Lower lobe of right lung (tissue), 2 donors: Measurements from ENCODE around the gene IRAK3. TPM values are rescaled to one million over a fixed set of nuclear protein-coding genes. Genes with fewer than 3 reads are reported as not detected.

Experiments used
- ATAC-seq, 2 donors: fragments of 200-7000 bp; cut with Tn5 transposase; one replicate each; pipeline ENCODE4 v1.9.1; 2020 to 2022; ENCODE audit warnings: mild to moderate bottlenecking in 2 of 2, moderate library complexity in 2 of 2
- DNase-seq: peaks from one replicate; pipeline ENCODE4 v3.0.0-alpha.2; 2020
- H3K27ac ChIP-seq: fragments of 200-600 bp; one replicate; pipeline ENCODE4 v1.8.0; 2022
- H3K27me3 ChIP-seq: fragments of 200-600 bp; one replicate; pipeline ENCODE4 v1.8.0; 2022; ENCODE audit warnings: low read depth
- H3K36me3 ChIP-seq: fragments of 200-600 bp; one replicate; pipeline ENCODE4 v1.8.0; 2022; ENCODE audit warnings: mild to moderate bottlenecking
- H3K4me1 ChIP-seq: fragments of 200-600 bp; one replicate; pipeline ENCODE4 v1.8.0; 2022
- H3K4me3 ChIP-seq: fragments of 200-600 bp; one replicate; pipeline ENCODE4 v1.8.0; 2022; ENCODE audit warnings: mild to moderate bottlenecking
- H3K9me3 ChIP-seq: fragments of 200-600 bp; one replicate; pipeline ENCODE4 v1.8.0; 2022
- intact Hi-C: fragments of 100-400 bp; cut with DNase I; formaldehyde crosslinking; loops from one replicate; pipeline ENCODE4 v1.11.0; 2022
- total RNA-seq: library from RNA; stranded (reverse); fragmentation: NEBNext Ultra II Directional; extraction: Animal tissue kit (Norgen Biotek cat#: 25700); gene quantifications from one replicate; pipeline ENCODE4 v1.2.1, GENCODE V29; 2021
- TF ChIP-seq, protein P1 (sequence below): fragments of 200-600 bp; IDR thresholded peaks from one replicate; pipeline ENCODE4 v1.8.0; 2022; ENCODE audit warnings: antibody characterized with exemption, mild to moderate bottlenecking
- donor health status: DM: no; HTN: yes; CAD: no; lungs with severe emphysema.

Gene IRAK3
- total RNA-seq, 1 donor from 2014 or later, result 50.7 TPM

GRCh38 chr12:66143868-66144267 lies 45.1 kb upstream of the IRAK3 start:
- peaks cover 23% of the 10 kb centered on the region for H3K4me1 ChIP-seq
- TF ChIP-seq, protein P1, sequence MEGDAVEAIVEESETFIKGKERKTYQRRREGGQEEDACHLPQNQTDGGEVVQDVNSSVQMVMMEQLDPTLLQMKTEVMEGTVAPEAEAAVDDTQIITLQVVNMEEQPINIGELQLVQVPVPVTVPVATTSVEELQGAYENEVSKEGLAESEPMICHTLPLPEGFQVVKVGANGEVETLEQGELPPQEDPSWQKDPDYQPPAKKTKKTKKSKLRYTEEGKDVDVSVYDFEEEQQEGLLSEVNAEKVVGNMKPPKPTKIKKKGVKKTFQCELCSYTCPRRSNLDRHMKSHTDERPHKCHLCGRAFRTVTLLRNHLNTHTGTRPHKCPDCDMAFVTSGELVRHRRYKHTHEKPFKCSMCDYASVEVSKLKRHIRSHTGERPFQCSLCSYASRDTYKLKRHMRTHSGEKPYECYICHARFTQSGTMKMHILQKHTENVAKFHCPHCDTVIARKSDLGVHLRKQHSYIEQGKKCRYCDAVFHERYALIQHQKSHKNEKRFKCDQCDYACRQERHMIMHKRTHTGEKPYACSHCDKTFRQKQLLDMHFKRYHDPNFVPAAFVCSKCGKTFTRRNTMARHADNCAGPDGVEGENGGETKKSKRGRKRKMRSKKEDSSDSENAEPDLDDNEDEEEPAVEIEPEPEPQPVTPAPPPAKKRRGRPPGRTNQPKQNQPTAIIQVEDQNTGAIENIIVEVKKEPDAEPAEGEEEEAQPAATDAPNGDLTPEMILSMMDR, result no peak
- H3K4me3 ChIP-seq, result no peak overlapping the region
- peaks cover 62% of the 10 kb centered on the region for H3K36me3 ChIP-seq
- H3K9me3 ChIP-seq, result peaks cover 16% of the 10 kb centered on the region
- DNase-seq, result no peak
- ATAC-seq, result no peak
- H3K27me3 ChIP-seq, result no peaks in the 10 kb centered on the region
- intact Hi-C loops, result no loop called here
- H3K27ac ChIP-seq, result peak overlapping the region; percentile 48

DNA sequence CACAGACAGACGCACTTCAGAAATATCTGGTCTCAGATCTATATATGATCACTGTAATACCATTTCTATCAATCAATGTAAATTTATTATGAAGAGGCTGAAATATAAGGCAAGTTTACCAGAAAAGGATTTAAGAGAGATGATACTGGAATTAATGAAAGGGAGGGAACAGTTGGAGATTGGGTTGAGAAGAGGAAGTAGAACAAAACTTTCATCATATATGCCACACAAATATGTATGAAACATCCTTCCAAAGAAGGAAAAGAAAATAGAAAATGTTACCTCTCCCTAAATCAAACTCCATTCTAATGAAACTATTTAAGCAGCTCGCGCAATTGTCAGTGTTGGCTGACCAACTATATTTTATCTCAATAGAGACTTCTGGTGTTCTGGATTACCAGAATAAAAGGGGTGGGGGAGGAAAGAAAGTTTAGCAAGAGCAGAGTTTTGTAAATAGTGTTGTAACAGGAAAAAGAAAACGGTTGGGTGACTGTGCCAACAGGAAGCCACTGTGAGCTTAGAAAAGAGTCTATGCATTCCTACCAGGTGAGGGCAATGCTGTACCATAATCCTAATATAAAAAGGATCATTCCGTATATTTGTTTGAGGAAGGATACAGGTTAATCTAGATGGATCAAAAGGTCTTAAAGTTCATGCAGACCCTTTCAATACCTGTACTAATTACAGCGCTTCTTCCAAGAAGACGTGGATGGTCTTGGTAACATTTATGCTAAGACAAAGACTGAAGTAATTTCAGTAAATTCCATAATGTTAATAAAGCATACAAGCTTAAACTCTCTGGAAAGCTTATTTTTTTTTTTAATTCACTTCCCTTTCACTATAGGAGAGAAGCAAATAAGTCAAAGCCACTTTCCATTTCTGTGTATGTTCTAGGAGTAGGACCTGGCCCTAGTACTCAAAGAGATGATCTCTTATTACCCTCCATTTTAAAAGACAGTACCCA lies 43.9 kb upstream of the IRAK3 start:
- ATAC-seq, result peak; percentile 94 to 96
- H3K27me3 ChIP-seq, result no peaks in the 10 kb centered on the region
- TF ChIP-seq, protein P1, result peak; percentile 74
- H3K27ac ChIP-seq, result peak overlapping the region; percentile 48
- intact Hi-C loops, result no loop called here
- peak overlapping the region; percentile 10 for H3K4me3 ChIP-seq
- H3K9me3 ChIP-seq, result peaks cover 16% of the 10 kb centered on the region
- peaks cover 23% of the 10 kb centered on the region for H3K4me1 ChIP-seq
- DNase-seq, result no peak
- peaks cover 56% of the 10 kb centered on the region for H3K36me3 ChIP-seq

DNA sequence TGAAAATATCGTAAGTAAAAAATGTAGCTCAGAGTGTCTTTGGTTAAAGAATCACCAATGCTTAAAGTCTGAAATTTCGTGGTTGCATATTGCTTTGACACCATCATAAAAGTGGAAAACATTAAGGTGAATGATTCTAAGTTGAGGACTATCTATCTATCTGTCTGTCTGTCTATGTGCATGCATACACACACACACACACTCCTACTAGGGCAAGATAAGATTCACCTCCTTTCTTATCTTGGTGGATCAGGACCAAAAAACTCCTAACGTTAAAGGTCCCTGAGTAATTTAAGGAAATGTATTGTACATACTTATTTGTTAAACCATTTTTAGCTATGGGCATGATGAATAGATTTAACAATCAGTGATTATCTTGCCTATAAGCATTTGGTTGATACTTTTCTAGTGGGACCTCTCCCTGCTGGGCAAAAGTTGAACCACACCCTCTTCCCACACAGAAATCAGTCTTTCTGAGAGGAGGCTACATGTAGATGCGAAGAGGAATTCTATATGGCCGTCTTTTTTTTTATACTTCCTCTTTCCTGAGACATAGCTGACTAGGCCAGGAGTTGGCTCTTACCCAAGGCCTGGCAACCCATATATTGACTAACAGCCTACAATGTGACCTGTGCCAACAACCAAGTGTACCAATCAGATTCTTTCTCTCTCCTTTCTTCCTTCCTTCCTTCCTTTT lies 39.2 kb upstream of the IRAK3 start:
- peak; percentile 61 to 83 for ATAC-seq
- intact Hi-C loops, result no loop called here

GRCh38 chr12:66152732-66153131 lies 36.3 kb upstream of the IRAK3 start:
- TF ChIP-seq, protein P1, result no peak
- H3K9me3 ChIP-seq, result no peaks in the 10 kb centered on the region
- no peaks in the 10 kb centered on the region for H3K27me3 ChIP-seq
- H3K27ac ChIP-seq, result no peak overlapping the region
- ATAC-seq, result no peak
- DNase-seq, result no peak
- peaks cover 29% of the 10 kb centered on the region for H3K36me3 ChIP-seq
- H3K4me3 ChIP-seq, result no peak overlapping the region
- intact Hi-C loops, result no loop called here
- no peaks in the 10 kb centered on the region for H3K4me1 ChIP-seq

More for the DNA sequence above, 39.2 kb upstream of the IRAK3 start:
- Histone ChIP-seq H3K4me1 (peaks cover 10% of the 10 kb centered on the region), H3K36me3 (peaks cover 43% of the 10 kb centered on the region), H3K9me3 (no peaks in the 10 kb centered on the region), H3K27me3 (no peaks in the 10 kb centered on the region), H3K27ac (no peak overlapping the region), H3K4me3 (no peak overlapping the region)
- TF ChIP-seq, protein P1, result peak; percentile 32
- DNase-seq, result peak; percentile 60

- H3K27ac ChIP-seq, result no peak overlapping the region
- no peak overlapping the region for H3K4me3 ChIP-seq
- peaks cover 29% of the 10 kb centered on the region for H3K36me3 ChIP-seq
- intact Hi-C loops, result no loop called here
- H3K27me3 ChIP-seq, result no peaks in the 10 kb centered on the region
- ATAC-seq (no peak), DNase-seq (no peak)
- no peaks in the 10 kb centered on the region for H3K9me3 ChIP-seq
- TF ChIP-seq, protein P1, result no peak
- no peaks in the 10 kb centered on the region for H3K4me1 ChIP-seq
Measured at GRCh38 chr12:66154776-66155175, 34.2 kb upstream of the IRAK3 start.
